NCI-H345 treated with DMSO at 0.1 percent for 48 hours (cell line): ENCODE data around the gene MC5R.
"Not testable (repeated sequence)": the region's sequence is repeated elsewhere in the genome, so short reads cannot be mapped to it uniquely, and the experiment has no call there.

Source experiments
- DNase-seq: peaks from one replicate; lab custom pipeline; 2025; ENCODE audit not compliant: unreplicated experiment; lab: John Stamatoyannopoulos, UW

The MC5R gene

DNA sequence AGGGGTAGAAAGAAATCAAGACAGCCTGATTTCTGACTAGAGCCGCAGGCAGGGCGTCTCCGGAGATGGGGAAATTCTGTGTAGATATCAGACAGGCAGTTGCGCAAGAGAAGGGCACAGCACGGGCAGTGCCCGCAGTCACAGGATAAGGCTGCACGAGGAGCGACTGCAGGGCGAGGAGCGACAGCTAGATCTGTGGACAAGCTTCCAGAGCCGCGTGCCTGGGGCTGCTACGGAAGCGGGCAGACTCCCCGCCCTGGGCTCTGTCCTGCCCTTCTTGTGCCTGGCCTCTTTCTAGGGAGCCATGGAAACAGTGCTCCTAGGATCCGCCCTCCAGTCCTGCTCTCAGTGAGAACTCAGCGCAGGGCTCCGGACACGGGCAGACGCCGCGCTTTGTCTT is 12.6 kb downstream of the MC5R start:
- DNase-seq, result no peak

DNA sequence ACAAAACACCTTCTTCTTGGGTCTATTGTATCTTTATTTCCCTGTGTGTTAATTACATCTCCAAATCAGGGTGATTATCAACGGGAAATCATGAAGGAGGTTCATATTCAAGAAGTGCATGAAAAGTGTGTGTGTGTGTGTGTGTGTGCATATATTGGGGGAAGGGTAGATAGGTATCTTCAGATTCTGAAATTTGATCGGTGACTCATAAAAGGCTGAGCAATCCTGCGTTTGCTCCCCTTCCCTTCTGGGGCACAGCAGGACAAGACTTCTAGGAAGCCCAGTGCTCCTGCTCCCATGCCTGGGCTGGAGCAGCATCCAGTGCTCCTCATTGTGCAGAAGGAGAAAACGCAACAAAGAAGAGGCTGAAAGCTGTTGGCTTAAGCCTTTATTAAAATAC is 25.8 kb downstream of the MC5R start:
- no peak for DNase-seq

DNA sequence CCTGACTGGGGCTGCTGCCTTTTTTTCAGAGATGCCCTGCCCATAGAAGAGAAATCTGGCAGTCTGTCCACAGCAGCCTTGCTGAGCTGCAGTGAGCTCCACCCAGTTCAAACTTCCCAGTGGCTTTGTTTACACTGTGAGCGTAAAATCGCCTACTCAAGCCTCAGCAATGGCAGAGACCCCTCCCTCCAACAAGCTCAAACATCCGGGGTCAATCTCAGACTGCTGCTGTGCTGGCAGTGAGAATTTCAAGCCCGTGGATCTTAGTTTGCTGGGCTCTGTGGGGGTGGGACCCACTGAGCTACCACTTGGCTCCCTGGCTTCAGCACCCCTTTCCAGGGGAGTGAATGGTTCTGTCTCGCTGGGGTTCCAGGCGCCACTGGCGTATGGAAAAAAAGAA is 38.9 kb downstream of the MC5R start:
- not testable (repeated sequence) for DNase-seq

DNA sequence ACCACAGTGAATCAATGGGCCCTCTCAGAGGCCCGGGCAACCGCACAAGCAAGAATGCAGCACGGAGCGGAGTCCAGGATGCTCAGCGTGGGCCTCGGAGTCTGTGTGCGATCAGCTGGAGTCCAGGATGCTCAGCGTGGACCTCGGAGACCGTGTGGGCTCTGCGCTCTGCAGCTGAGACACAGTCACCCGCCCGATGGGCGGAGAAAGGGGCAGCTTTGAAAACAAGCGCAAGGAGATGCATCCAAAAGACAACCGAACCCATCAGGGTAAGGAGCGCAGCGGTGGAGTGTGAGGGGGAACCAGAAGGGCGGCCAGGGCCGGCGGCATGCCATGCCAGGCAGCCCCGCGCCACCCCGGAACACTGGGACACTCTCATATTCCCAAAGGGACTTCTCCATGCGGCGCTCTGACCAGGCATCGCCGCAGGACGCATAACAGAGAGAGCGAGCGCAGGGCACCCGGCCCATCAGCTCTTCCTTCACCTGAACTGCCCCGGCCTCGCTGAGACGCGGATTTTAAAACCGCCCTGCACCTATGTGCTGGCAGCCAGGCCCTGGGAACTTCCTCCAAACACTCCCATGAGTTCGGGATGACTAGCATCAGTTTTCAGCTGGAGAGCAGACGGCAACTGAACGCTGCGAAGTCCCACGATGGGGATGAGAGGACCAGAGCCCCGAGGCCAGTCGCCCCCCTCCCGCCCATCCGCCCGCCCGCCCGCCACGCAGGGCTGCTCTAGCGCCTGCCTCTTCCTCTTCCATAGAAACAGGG is 44.7 kb downstream of the MC5R start:
- DNase-seq, result no peak

DNA sequence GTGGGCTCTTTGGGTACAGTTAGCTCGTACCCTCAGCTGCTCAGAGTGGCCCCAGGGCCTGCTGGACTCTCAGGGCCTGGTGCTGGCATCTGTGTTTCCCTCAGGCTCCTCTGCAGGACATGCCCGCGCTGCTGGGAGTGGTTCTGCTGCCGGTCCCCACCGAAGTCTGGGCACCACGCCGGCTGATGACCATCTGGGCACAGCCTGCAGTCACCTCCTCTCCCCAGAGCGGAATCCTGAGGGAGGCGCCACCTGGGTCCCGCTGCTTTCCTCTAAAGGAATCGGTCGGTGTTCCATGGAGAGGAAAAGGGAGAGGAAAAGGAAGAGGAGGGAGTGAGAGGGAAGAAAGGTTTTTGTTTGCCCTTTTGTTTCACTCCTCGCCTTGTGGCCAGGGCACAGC is 47.8 kb downstream of the MC5R start:
- no peak for DNase-seq

DNA sequence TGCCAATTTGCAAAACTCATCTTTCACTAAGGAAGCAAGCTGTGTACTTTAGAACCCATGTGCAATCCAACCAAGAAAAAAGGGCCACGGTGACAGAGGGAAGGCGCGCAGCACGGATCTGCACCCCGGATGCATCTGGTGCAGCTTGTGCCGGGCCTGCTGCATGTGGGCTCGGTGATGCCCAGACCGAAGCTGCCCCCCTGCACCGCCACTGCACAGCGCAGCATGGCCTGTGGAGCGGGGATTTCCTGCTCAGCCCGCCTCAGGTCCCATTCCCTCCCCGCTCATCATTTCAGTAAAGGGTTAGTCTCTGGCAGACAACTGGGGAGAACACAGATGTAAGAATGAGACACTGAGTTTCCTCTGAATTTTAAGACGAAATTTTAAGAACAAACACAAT is 48.4 kb downstream of the MC5R start:
- no peak for DNase-seq

DNA sequence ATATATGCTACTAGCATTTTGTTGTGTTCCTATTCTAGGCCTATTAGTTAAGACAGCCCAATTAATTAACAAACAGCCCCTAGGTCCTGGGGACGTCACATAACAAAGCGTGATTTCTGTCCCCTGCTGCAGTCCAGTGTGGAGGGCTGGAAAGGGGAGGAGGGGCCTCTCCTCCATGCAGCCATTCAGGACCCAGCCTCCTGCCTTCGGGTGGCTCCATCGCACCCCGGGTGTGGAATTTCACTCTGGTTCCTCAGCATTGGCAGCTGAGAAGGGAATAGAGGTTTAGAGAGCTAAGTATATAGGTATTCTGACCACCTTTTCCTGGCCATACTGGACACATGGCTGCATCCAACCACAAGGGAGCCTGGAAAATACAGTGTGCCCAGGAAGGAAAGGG is 49.0 kb downstream of the MC5R start:
- no peak for DNase-seq

DNA sequence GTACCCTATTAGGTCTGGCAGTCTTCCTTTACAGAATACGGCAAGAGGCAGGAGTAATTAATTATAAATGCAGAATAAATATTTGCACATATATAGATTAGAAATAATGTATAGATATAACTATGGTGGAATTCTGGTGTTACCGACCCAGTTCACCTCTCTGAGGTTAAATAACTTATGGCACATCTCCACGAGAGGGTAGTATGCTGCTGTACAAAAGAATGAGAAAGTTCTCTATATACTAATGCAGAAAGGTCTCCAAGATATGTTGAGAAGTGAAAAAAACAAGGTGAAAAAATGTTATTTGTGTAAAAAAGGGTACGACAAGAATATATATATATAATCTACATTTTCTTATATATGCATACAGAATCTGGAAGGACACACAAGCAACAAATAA is 50.6 kb downstream of the MC5R start:
- no peak for DNase-seq
